Fibroblast of pulmonary artery (primary cell): ENCODE results near the gene STYX.

ENCODE experiments used
- DNase-seq: peaks from one replicate; pipeline ENCODE4 v3.0.0-alpha.2; 2010; ENCODE audit warnings: low read depth
- H3K4me3 ChIP-seq: replicated peaks from 2 replicates; pipeline ENCODE4 v1.5.1; 2011; ENCODE audit warnings: low read depth, mild to moderate bottlenecking, control low read depth, low read length, moderate library complexity
- CTCF ChIP-seq: IDR thresholded peaks from 2 replicates; pipeline ENCODE4 v1.5.1; 2011; ENCODE audit warnings: mild to moderate bottlenecking, control low read depth, low read length, inconsistent platforms; ENCODE audit errors: missing control alignments

The STYX gene

GRCh38 chr14:52693532-52693931, 36.4 kb upstream of the STYX start:
- TF ChIP-seq CTCF: no peak
- H3K4me3 ChIP-seq: no peak overlapping the region
- DNase-seq: no peak

- DNase-seq: peak; percentile 50
- peak overlapping the region; percentile 91 for H3K4me3 ChIP-seq
- no peak for TF ChIP-seq CTCF
Observed at GRCh38 chr14:52694761-52695480, 35.0 kb upstream of the STYX start.

GRCh38 chr14:52695481-52696091, 34.4 kb upstream of the STYX start, which contains the start of gene ERO1A:
Gene ERO1A, minus strand, starts transcription at chr14:52695558. Its CDS starts 77 bp downstream, at chr14:52695481.
- H3K4me3 ChIP-seq: peak within 1 kb of the TSS; percentile 91
- peak; percentile 87 for DNase-seq
- no peak for TF ChIP-seq CTCF

GRCh38 chr14:52700701-52701172, 29.2 kb upstream of the STYX start:
- no peak for TF ChIP-seq CTCF
- DNase-seq: peak; percentile 66
- H3K4me3 ChIP-seq: no peak overlapping the region

- peak; percentile 59 for DNase-seq
- no peak for TF ChIP-seq CTCF
- H3K4me3 ChIP-seq: no peak overlapping the region
Observed at GRCh38 chr14:52701223-52701622, 28.7 kb upstream of the STYX start.

GRCh38 chr14:52703225-52703624, 26.7 kb upstream of the STYX start:
- peak; percentile 98 for DNase-seq
- TF ChIP-seq CTCF: no peak
- no peak overlapping the region for H3K4me3 ChIP-seq
